HG02852 (cell line): ENCODE results near the gene PCSK7.

ENCODE experiments used
- ATAC-seq: cut with Tn5 transposase; IDR thresholded peaks from one replicate; pipeline ENCODE4 v1.9.1; 2021; ENCODE audit warnings: mild to moderate bottlenecking, moderate library complexity; ENCODE audit not compliant: unreplicated experiment

PCSK7 gene

DNA sequence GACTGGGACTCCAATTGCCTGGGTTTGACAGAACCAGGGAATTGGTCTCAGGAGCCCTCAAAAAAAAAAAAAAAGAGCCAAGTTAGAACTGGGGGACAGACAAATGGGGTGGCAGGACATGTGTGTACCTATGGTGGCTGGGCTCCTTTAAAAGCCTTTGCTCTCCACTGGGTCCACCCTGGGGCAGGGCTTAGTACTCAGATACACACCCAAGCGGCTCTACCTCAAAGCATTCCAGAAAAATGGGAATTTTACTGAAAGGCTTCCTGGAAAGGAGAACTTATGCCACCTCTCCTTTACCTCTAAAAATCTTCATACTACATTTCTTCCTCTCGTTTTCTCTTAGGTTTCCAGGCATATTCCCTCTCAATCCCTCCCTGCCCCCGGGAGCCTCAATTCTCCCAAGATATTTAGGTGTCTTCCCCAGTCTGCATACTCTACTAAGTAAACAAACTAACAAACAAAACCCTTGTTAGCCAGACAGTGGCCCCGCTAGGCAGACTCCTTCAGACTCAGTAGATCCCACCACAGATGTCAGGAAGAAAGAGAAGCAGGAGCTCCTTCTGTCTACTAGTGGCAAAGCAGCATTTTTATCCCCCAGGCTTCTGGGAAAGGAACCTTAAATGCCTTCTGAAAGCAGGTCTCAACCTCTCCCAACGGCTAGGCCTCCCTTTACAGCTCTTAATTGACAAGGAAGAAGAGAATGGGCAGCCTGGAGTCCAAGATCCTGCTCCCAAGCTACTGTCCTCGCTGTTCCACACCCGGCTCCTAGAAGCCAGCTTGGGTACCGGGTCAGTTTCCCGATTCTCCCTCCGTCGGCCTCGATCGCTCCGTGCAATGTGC, 653 bp downstream of the PCSK7 start:
- ATAC-seq: no peak

DNA sequence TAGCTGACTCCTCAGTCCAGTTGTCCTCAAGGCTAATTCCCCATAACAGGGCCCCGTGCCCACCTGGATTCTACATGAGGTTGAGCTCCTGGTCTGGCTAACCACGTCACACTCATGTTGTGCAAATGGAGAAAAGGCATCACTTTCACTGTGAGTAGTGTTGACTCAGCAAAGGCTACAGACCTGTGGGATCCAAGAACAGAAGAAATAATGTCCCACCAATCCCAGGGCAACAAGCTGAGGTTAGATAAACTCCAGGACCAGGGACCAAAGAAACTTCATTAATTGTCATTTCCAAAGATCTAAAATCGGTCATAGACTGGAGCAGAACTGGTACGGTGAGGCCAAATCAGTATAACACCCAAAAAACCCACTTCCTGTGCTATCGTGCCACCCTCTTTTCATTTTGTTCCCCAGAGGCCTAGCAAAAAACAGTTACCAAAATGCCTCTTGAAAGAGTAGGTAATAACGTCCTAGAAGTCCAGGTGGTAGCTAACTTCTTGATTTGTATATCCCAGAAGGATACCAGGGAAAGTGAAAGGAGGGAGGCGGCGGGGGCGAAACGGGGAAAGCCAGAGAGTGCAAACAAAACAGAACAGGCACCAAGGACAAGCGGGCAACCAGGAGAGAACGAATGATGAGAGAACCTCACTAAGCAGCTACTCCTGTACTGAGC, 1.4 kb downstream of the PCSK7 start:
- ATAC-seq: no peak

DNA sequence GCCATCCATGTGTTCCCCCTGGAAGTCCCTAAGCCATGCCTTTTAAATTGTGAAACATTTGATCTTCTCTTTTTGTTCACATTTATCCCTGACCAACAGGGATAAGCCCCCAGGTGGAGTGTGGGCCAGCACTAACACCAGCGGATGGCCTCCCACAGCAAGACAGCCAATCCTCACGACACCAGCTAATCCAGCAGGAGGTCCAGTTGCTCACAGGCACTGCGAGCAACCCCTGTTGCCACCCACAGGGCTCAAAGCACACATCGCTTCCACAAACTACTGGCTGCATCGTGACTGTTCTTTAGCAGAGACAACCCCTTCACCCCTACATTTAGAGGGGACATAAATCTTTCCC, 2.0 kb downstream of the PCSK7 start:
- no peak for ATAC-seq

DNA sequence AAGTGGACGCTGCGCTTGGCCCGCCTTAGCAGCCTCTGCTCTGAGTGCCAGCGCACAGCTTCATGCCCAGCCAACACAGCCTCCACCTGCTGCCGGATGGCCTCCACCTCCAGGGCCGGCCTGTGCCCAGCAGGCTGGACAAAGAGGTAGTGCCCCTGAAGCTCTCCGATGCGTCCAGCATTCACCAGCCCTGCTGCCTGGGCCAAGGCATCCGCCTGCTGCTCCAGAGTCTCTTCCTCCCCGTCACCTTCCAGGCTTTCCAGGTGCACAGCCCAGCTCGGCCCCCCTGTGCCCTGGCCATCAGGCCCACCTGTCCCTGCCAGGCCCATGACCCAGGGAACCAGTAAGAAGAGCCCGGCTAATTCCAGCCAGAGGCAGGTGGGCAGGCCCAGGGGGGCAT, 2.5 kb downstream of the PCSK7 start:
- no peak for ATAC-seq

DNA sequence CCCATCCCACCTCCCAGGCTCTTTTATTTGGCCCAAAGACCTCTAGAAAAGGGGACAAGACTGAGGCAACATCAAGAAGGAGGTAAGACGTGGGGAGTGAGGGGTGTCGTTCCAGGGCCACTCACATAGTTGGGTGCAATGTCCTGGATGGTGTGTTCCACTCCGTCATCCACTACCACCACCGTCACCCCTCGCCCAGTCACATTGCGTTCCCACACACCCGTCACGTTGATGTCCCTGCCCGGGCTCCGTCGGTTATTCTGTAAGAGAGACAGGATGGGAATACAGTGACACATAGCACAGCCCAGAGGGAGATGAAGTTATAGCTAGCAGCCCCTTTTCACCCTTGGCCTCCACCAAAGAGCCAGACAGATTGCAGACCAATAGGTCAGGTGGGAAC, 3.8 kb downstream of the PCSK7 start:
- no peak for ATAC-seq

DNA sequence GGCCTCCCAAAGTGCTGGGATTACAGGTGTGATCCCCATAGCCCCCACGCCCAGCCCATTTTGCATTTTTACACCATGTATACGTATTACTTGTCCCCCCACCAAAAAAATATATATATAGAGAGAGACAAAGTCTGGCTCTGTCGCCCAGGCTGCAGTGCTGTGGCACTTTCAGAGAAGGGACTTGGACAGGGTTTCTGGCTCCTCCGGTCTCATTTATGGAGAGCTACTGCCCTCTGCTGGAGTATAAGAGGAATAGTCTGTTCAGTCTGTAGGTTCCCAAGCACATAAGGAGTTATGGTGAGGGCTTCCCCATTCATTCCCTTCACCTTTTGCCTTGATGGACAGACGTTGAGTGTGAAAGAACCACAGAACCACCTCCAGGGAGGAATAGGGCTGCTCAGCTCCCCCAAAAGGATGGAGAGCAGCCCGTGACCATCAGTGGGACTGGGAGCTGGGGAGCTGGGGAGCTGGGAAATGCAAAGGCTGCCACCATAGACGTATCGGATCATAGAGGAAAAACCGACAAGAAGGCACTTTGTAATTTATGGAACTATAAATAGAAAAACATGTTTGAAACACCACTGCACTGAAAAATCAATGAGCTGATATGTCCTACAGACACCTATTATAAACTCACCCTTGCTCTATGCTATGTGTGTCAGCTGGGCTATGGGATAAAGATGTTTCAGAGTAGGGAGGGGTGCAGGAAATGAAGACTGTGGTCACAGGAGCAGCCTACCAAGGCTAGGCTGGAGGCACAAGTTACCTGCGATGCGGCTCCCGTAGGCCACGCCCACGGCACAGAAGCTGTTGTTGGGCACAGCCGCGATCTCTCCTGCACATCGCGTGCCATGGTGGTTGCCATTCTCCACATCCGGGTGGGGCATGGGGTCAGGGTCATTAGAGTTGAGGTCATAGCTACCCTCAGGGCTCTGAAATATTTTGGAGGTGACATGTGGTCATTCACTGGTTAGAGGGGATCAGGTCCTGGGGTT, 5.2 kb downstream of the PCSK7 start:
- peak; percentile 70 for ATAC-seq

DNA sequence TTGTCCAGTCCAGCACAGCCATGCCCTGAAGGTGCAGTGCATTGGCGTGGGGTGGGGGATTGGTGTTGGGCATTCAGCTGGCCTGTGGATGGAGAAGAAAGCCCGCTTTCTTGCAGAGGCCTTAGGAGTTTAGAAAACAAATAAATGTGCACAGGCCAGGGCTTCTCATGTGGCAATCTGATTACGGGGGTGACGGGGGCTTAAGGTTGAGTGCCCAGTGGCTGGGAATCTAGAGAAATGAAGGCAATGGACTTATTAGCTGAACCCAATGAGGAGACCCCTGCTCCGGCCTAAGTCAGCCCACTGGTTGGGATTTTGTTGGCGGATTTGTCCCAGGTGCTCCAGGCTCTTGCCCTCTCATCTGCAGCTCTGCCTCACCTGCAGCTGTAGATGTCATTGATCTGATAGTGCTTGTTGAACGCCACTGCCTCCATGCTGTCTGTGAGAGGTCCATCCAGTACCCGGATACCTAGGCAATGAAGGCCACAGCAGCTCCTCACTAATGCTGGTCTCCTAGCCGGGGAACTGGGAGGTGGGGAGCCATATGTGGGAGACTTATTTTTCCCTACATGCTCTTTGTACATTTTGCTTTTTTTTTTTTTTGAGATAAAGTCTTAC, 6.2 kb downstream of the PCSK7 start:
- ATAC-seq: no peak

DNA sequence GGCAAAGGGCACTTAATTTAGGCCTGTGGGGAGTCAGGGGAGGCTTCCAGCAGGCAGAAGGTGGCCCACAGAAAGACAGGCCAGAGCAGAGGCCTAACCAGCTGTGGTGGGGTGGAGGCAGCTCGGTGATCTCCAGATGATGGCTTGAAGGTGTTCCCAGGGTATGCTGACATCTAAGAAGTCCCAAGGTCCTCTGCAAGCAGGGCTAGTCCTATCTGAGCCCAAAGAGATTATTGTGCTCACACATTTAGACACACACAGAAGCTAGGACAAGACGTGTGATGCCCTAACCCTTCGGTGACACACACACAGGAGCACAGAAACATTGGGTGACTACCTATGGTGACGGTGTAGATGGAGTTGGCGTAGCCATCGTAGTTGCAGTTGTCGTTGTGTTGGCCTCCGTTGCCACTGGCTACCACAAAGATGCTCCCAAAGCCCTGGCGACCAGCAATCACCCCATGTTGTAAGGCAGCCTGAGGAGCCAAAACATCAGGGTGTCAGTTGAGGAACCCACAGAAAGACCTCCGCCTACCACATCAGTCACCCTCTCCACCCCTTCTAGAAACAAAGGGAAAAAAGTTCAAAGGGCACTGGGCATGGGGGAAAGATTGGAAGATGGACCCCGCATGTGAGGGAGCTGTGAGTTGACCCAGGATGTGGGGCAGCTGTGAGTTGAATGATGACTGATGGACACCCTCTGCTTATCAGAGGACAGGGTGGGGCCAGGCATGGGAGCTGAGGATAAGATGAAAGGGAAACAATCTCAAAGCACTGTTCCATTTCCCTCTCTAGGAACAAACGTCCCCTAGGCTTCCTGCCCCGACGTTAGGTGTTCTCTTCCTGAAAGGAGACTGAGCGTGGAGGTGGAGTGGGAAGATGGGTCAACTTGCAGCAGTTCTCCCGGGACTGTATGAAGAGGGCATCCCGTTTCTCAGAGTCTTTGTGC, 7.9 kb downstream of the PCSK7 start:
- no peak for ATAC-seq

DNA sequence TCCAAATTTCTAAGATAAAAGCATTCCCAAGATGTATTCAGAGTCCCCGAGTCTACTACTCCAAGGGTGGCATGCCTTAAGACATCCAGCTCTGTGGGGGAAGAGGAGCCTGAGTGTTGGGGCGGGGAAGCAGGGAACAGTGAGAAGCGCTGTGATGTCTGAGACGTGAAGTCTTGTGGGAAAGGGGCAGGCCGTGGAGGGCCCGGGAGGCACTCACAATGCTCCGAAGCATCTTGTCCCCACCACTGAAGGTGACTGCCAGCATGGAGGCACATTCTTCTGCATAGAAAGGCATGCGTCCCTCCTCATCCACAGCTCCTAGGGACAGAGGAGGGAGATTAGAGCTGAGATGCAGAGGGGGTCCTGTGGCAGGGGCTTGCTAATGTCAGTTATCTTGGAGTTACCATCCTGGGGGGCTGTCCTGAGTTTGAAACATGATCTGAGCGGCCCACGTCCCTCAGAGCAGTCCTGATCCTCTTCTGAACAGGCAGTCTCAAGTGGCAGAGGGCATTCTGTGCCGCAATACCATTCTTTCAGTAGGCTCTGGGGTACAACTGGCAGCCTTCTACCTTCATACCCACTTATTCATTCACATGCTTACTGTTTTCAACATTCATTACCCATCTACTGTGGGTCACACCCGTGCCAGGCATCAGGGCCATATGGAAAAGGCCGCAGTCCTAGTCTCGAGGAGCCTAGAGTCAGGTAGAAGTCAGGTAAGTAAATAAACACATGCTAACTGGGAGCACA, 8.7 kb downstream of the PCSK7 start:
- no peak for ATAC-seq

DNA sequence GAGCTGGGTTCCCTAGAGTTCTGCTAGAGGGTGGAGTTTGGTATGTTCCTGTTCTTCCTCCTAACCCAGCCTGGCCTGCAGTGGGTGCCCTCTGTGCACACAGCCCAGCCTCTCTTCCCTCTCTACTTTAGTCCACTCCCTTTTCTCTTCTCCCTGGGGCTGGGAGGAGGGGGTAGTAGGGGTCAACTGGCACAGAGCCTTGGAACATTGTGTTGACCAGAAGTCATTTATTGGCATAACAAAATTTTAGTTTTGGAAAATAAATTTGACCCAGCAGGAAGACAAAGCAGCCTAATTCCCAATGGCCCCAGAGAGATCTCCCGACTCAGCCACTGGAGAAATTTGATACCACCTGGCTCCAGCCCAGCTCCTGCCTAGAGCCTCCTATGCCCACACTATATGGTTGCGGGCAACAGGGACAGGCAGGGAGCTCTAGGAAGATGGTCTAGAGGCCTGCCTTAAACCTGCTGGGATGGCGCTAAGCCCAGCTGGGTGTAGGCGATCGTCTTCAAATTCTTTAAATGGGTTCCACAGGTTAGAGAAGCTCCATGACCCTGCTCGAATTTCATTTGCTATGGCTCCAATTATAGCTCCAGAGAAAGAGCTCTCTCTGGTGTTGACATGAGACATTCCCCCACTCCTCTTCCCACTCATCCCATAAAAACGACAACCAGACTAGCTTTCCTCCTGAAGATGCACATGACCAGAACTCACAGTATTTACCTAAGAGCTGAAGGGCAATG, 9.9 kb downstream of the PCSK7 start:
- no peak for ATAC-seq

DNA sequence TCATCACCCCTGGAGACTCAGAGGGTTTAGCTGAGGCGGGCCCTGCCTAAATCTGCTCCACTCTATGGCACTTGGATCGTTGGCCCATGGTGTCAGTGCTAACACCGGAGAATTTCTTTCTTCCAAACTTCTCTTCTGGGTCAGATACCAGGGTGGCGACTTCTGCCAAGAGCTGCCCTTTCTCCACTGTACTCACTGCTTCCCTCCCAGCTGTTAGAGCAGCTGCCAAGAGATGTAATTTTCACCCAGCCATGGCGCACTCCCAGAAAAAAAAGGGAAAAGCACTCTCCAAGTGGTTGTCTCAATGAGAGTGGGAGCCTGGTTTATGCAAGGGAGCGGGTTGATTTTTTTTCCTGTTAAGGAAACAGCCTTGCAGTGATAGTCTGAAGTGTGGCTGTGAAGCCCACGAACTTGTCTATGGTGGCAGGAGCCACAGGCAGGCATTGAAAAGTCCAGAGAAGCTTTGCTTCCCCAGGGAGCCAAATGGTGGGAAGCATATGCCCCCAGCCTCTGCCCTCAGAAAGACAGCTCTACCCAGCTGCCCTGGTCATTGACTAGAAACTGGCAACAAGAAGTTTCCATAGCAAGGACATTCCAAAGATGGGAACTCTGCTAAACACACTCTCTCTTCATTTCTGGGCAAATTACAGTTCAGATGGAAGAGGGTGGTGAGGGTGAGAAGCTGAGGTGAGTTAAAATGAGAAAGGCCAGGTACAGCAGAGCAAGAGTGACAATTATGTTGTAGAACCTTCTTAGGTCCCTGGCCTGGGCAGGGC, 10.7 kb downstream of the PCSK7 start:
- no peak for ATAC-seq

DNA sequence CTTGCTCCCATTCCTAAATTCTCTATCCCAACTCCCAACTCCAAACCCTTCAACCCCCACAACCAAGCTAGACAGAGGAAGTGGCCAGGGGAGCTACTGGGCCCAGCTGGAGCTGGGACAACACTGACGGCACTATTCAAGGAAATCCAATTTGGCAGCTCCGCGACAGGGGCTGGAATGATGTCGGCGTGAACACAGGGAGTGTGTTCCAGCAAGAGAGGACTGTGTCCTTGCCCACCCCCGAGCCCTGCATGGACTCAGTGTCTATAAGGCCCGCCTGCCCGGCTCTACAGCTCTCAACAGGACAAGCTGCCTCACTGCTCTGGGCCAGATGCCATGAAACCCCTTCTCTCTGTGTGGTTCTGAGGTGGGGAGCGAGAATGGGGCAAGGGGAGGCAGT, 11.3 kb downstream of the PCSK7 start:
- ATAC-seq: no peak

DNA sequence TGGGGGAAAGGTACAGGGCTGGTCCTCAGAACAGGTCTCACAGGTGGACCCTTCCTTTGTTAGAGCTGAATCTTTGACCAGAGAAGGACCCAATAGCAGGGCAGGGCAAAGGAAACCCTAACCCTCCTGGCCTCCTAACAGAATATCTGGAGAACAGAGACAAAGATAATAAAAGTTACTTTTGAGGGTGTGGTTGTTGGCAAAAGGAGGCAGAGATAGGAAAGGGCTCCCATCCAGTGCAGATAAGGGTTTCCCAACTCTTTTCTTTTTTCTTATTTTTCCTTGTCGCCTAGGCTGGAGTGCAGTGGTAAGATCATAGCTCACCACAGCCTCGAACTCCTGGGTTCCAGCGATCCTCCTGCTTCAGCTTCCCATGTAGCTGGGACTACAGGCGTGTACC, 11.9 kb downstream of the PCSK7 start:
- no peak for ATAC-seq

DNA sequence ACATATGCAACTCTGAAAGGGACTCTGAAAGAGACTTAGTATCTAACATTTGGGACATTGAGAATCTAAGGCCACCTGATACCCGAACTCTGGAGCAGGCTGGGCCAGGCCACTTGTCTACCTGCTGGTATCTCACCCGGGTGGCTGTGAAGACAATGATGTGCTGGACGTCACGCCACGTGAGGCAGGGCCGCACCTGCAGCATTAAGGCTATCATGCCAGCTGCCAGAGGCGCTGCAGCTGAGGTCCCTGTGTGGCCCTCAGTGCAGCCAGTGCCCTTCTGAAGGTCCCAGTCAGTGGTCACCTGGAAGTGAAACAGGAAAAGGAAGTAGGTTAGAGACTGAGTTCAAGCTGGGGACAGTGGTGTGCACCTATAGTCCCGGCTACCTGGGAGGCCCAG, 12.4 kb downstream of the PCSK7 start:
- no peak for ATAC-seq

DNA sequence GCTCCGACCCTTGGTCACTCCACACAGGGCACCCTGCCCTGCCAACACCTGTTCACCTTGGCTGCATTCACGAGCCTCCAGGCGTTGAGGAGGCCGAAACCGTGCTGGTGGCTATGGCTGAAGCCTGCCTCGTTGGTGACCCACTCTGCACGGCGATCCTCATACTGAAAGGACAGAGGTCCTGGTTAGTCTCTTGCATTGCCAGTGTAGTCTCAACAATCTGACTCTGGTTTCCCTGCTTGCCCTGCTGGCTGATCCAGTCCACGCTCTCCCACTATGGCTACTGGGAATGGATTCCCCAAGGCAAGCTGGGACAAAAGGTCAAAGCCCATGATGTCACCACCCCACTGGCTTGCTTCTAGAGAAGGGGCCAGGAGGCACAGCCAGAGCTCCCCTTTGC, 12.9 kb downstream of the PCSK7 start:
- no peak for ATAC-seq

DNA sequence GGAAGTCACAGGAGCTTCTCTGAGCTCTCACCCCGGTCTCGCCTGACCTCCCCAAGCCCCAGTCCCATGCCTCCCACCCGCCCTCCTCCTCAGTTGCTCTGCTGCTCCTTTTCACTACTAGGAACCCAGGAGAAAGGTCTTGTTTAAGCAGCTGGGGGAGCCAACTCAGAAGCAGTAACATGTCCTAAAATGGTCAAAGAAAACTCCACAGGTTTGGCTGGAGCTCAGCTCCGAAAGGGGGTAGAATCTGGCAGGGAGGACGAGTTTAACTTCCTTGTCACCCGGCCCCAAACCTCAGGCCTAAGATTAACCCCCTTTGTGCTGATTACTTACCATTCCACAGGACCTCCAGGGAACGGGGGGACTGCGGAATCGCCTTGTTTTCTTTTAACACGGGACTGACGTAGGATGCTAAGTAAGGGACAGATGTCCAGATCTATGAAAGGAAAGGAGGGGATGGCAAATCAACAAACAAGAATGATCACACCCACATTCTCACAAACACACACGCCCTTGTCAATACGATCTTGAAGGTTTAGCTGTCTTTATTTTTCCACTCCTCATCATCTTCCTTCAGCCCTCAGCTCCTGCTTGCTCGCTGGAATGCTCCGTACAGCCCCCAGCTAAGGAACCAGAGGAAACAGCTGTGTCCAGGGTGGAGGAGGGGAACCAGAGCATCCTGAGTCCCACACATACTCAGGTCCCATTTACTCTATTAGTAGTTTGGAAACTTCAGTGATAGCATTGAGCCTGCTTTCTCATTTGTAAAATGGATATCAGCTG, 13.5 kb downstream of the PCSK7 start:
- ATAC-seq: no peak
